Stomach (tissue), 4 donors: Measurements from ENCODE around the gene ACTG1.

Experiments used
- CTCF ChIP-seq, 7 experiments: fragments of 450-650 bp in 4 of 7; fragments of 200-600 bp in 3 of 7; sonication (generic) in 3 of 7; IDR thresholded peaks; one replicate each; pipeline ENCODE4 v1.5.1; 2016 to 2019; ENCODE audit warnings: antibody characterized with exemption in 7 of 7, control low read depth in 2 of 7, mild to moderate bottlenecking in 1 of 7
- POLR2AphosphoS5 ChIP-seq, 3 donors: sonication (generic); formaldehyde crosslinking; IDR thresholded peaks; one replicate each; pipeline ENCODE4 v1.6.1; 2016; ENCODE audit warnings: antibody characterized with exemption in 3 of 3

DNA sequence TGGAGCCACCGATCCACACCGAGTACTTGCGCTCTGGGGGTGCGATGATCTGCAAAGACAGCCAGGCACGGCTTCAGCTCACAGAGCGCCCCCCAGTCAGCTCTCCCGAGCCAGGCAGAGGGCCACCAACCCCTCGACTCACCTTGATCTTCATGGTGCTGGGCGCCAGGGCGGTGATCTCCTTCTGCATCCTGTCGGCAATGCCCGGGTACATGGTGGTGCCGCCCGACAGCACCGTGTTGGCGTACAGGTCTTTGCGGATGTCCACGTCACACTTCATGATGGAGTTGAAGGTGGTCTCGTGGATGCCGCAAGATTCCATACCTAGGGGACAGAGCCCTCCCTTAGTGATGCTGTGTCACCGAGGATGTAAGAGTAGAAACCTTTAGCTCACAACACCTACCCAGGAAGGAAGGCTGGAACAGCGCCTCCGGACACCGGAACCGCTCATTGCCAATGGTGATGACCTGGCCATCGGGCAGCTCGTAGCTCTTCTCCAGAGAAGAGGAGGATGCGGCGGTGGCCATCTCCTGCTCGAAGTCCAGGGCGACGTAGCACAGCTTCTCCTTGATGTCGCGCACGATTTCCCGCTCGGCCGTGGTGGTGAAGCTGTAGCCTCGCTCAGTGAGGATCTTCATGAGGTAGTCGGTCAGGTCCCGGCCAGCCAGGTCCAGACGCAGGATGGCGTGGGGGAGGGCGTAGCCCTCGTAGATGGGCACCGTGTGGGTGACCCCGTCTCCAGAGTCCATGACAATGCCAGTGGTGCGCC, 1.6 kb downstream of the ACTG1 start:
- TF ChIP-seq CTCF (IDR thresholded peaks at IDR 0.05) (no peak), POLR2AphosphoS5 (IDR thresholded peaks at IDR 0.05) (peak in 1 of 3 donors; percentile 12)
